Daoy (cell line): ENCODE measurements around the gene PNCK. TPM values are rescaled to one million over a fixed set of nuclear protein-coding genes. Genes with fewer than 3 reads are reported as not detected.
"Not testable (repeated sequence)": the region's sequence is repeated elsewhere in the genome, so short reads cannot be mapped to it uniquely, and the experiment has no call there.

ENCODE experiments used
- DNase-seq: peaks from one replicate; pipeline ENCODE4 v3.0.0-alpha.2; 2015; ENCODE audit warnings: low read depth
- total RNA-seq: library from RNA; depleted of rRNA; stranded (reverse); fragments of >200 nt; shearing (Covaris generic); gene quantifications from 2 replicates; pipeline ENCODE4 v1.2.3, GENCODE V29; 2014

Gene PNCK
- total RNA-seq, 1 experiment from 2014 or later, result not detected

- no peak for DNase-seq
These were observed 13.1 kb upstream of the PNCK start for GRCh38 chrX:153686711-153687110.

- no peak for DNase-seq
These were observed 12.4 kb upstream of the PNCK start for GRCh38 chrX:153685751-153686696.

GRCh38 chrX:153685156-153685536 is 11.5 kb upstream of the PNCK start:
- DNase-seq, result no peak

GRCh38 chrX:153684467-153685155 is 11.0 kb upstream of the PNCK start:
- no peak for DNase-seq

- DNase-seq, result not testable (repeated sequence)
These were observed 9.9 kb upstream of the PNCK start for GRCh38 chrX:153683486-153683885.

GRCh38 chrX:153681175-153681574 is 7.6 kb upstream of the PNCK start:
- DNase-seq, result no peak

- no peak for DNase-seq
These were observed 722 bp upstream of the PNCK start for GRCh38 chrX:153674219-153674851.

- no peak for DNase-seq
These were observed 834 bp downstream of the PNCK start for GRCh38 chrX:153672531-153673427.

- DNase-seq, result no peak
These were observed 1.8 kb downstream of the PNCK start for GRCh38 chrX:153671589-153672530.

- no peak for DNase-seq
These were observed 2.6 kb downstream of the PNCK start for GRCh38 chrX:153670748-153671588.

- DNase-seq, result no peak
These were observed 3.5 kb downstream of the PNCK start for GRCh38 chrX:153669901-153670731.

GRCh38 chrX:153669174-153669890 is 4.3 kb downstream of the PNCK start:
- peak; percentile 27 for DNase-seq

GRCh38 chrX:153668423-153669173 is 5.0 kb downstream of the PNCK start:
- DNase-seq, result no peak

GRCh38 chrX:153667956-153668396 is 5.6 kb downstream of the PNCK start:
- peak; percentile 76 for DNase-seq

GRCh38 chrX:153667281-153667955 is 6.2 kb downstream of the PNCK start:
- no peak for DNase-seq

GRCh38 chrX:153665726-153666306 is 7.8 kb downstream of the PNCK start:
- no peak for DNase-seq
